HepG2 (cell line): ENCODE measurements around the gene FCER1G. TPM values are rescaled to one million over a fixed set of nuclear protein-coding genes. Genes with fewer than 3 reads are reported as not detected.

ENCODE experiments used
- ETV5 ChIP-seq: IDR thresholded peaks from 2 replicates; pipeline ENCODE4 v1.6.1; 2018; ENCODE audit warnings: missing biosample characterization, missing genetic modification reagents, inconsistent platforms, borderline replicate concordance
- ETV6 ChIP-seq: sonication (generic); formaldehyde crosslinking; conservative IDR thresholded peaks from 2 replicates; pipeline ENCODE4 v1.4.0; 2020; ENCODE audit warnings: missing genetic modification reagents
- FOSL2 ChIP-seq: sonication (generic); formaldehyde crosslinking; IDR thresholded peaks from 2 replicates; pipeline ENCODE4 v1.4.0; 2020; ENCODE audit warnings: missing genetic modification reagents
- GATA4 ChIP-seq: sonication (generic); IDR thresholded peaks from 2 replicates; pipeline ENCODE4 v1.6.1; 2016; ENCODE audit warnings: antibody characterized with exemption, low read depth, borderline replicate concordance
- HDAC2 ChIP-seq: sonication (generic); formaldehyde crosslinking; IDR thresholded peaks from 2 replicates; pipeline ENCODE4 v1.4.0; 2020; ENCODE audit warnings: missing genetic modification reagents
- IRX3 ChIP-seq: sonication (generic); formaldehyde crosslinking; IDR thresholded peaks from 2 replicates; pipeline ENCODE4 v1.8.1; 2023; ENCODE audit warnings: mild to moderate bottlenecking, low read depth, missing genetic modification reagents, borderline replicate concordance
- MED13 ChIP-seq: sonication (generic); formaldehyde crosslinking; IDR thresholded peaks from 2 replicates; pipeline ENCODE4 v1.5.0; 2020; ENCODE audit warnings: missing genetic modification reagents
- MIXL1 ChIP-seq: IDR thresholded peaks from 2 replicates; pipeline ENCODE4 v1.6.1; 2016
- MLLT10 ChIP-seq: sonication (generic); formaldehyde crosslinking; IDR thresholded peaks from 2 replicates; pipeline ENCODE4 v1.4.0; 2020; ENCODE audit warnings: missing genetic modification reagents
- NR2C2 ChIP-seq: sonication (generic); formaldehyde crosslinking; IDR thresholded peaks from 2 replicates; pipeline ENCODE4 v1.4.0; 2020; ENCODE audit warnings: missing genetic modification reagents, mild to moderate bottlenecking, moderate library complexity, borderline replicate concordance
- NR2F2 ChIP-seq: IDR thresholded peaks from 2 replicates; pipeline ENCODE4 v1.6.1; 2012; ENCODE audit warnings: low read depth, inconsistent platforms, borderline replicate concordance
- PHF5A ChIP-seq: IDR thresholded peaks from one replicate; pipeline ENCODE4 v1.6.1; 2018; ENCODE audit warnings: low read depth, missing genetic modification reagents; ENCODE audit not compliant: unreplicated experiment
- POLR2A ChIP-seq, 2 experiments: IDR thresholded peaks; 2 replicates each; pipeline ENCODE4 v1.6.1; 2011; ENCODE audit warnings: low read depth in 2 of 2, low read length in 2 of 2, mild to moderate bottlenecking in 1 of 2, moderate library complexity in 1 of 2; ENCODE audit not compliant: insufficient read depth in 1 of 2
- POLR2AphosphoS5 ChIP-seq: IDR thresholded peaks from 2 replicates; pipeline ENCODE4 v1.6.1; 2012; ENCODE audit warnings: low read depth, low read length
- SIX4 ChIP-seq: sonication (generic); formaldehyde crosslinking; IDR thresholded peaks from 2 replicates; pipeline ENCODE4 v1.4.0; 2020; ENCODE audit warnings: missing genetic modification reagents
- TCF7 ChIP-seq: sonication (generic); IDR thresholded peaks from 2 replicates; pipeline ENCODE4 v1.6.1; 2016; ENCODE audit warnings: antibody characterized with exemption, low read depth
- ZBTB14 ChIP-seq: sonication (generic); formaldehyde crosslinking; IDR thresholded peaks from 2 replicates; pipeline ENCODE4 v1.4.0; 2020; ENCODE audit warnings: missing genetic modification reagents
- ZBTB20 ChIP-seq: sonication (generic); formaldehyde crosslinking; IDR thresholded peaks from 2 replicates; pipeline ENCODE4 v1.8.1; 2023; ENCODE audit warnings: missing genetic modification reagents, low read depth, mild to moderate bottlenecking, borderline replicate concordance
- ZIK1 ChIP-seq: sonication (generic); formaldehyde crosslinking; IDR thresholded peaks from 2 replicates; pipeline ENCODE4 v1.5.0; 2020; ENCODE audit warnings: mild to moderate bottlenecking, low read depth, missing genetic modification reagents, borderline replicate concordance
- ZNF326 ChIP-seq: sonication (generic); formaldehyde crosslinking; IDR thresholded peaks from 2 replicates; pipeline ENCODE4 v1.4.0; 2020; ENCODE audit warnings: missing genetic modification reagents, borderline replicate concordance
- ZNF335 ChIP-seq: sonication (generic); formaldehyde crosslinking; IDR thresholded peaks from 2 replicates; pipeline ENCODE4 v1.4.0; 2020; ENCODE audit warnings: missing genetic modification reagents
- ZNF362 ChIP-seq: sonication (generic); formaldehyde crosslinking; IDR thresholded peaks from 2 replicates; pipeline ENCODE4 v1.4.0; 2020; ENCODE audit warnings: missing genetic modification reagents, mild to moderate bottlenecking, borderline replicate concordance
- ZNF441 ChIP-seq: sonication (generic); formaldehyde crosslinking; IDR thresholded peaks from 2 replicates; pipeline ENCODE4 v1.7.0; 2021; ENCODE audit warnings: missing genetic modification reagents, borderline replicate concordance
- ZNF501 ChIP-seq: sonication (generic); formaldehyde crosslinking; IDR thresholded peaks from 2 replicates; pipeline ENCODE4 v1.5.1; 2020; ENCODE audit warnings: mild to moderate bottlenecking, moderate library complexity, missing genetic modification reagents
- ZNF512B ChIP-seq: sonication (generic); formaldehyde crosslinking; IDR thresholded peaks from 2 replicates; pipeline ENCODE4 v1.5.1; 2020; ENCODE audit warnings: missing genetic modification reagents, mild to moderate bottlenecking, borderline replicate concordance
- ZNF605 ChIP-seq: sonication (generic); formaldehyde crosslinking; IDR thresholded peaks from 2 replicates; pipeline ENCODE4 v1.8.0; 2022; ENCODE audit warnings: mild to moderate bottlenecking, missing genetic modification reagents
- ZNF7 ChIP-seq: IDR thresholded peaks from 2 replicates; pipeline ENCODE4 v1.6.1; 2016; ENCODE audit warnings: missing biosample characterization, missing genetic modification reagents
- ZNF749 ChIP-seq: sonication (generic); formaldehyde crosslinking; IDR thresholded peaks from 2 replicates; pipeline ENCODE4 v1.8.0; 2022; ENCODE audit warnings: mild to moderate bottlenecking, missing genetic modification reagents, moderate library complexity, borderline replicate concordance
- ZSCAN30 ChIP-seq: sonication (generic); formaldehyde crosslinking; IDR thresholded peaks from 2 replicates; pipeline ENCODE4 v1.5.0; 2020; ENCODE audit warnings: mild to moderate bottlenecking, missing genetic modification reagents
- polyA plus RNA-seq, 8 experiments: library from polyadenylated mRNA; depleted of rRNA in 3 of 8; stranded (reverse) in 7 of 8; unstranded in 1 of 8; fragments of >200 nt; fragmentation: Illumina TruSeq in 4 of 8; extraction: Trizol in 4 of 8; gene quantifications; 2 replicates each; pipeline versions ENCODE4 v1.2.1 to v1.2.3, GENCODE V29; 2011 to 2016; ENCODE audit warnings: low read depth in 4 of 8, missing spikeins in 1 of 8, mixed read lengths in 1 of 8; ENCODE audit not compliant: insufficient read depth in 1 of 8
- total RNA-seq, 5 experiments: library from RNA; depleted of rRNA; stranded (reverse); fragments of >200 nt; fragmentation: Illumina TruSeq; extraction: Trizol; gene quantifications; 2 replicates each; pipeline ENCODE4 v1.2.3, GENCODE V29; 2016; ENCODE audit warnings: low read depth in 1 of 5

The FCER1G gene
- total and polyA plus RNA-seq, 2 of the 13 experiments (the other 11 are each of a cell fraction or from before 2014, with no cell fraction given): 1.3 to 6.4 TPM

- TF ChIP-seq ZNF512B (CRISPR knock-in tag): no peak
- TF ChIP-seq MIXL1 (CRISPR knock-in tag): peak; percentile 81
- TF ChIP-seq ZBTB14: no peak
- TF ChIP-seq ZNF362 (CRISPR knock-in tag): peak; percentile 42; the same call in 1 of the 2 replicates
- TF ChIP-seq ETV6 (CRISPR knock-in tag): no peak
- peak; percentile 12; the same call in 1 of the 2 replicates for TF ChIP-seq ETV5 (CRISPR knock-in tag)
- TF ChIP-seq ZNF335 (CRISPR knock-in tag): no peak
- TF ChIP-seq ZBTB20: 0 out of 2 replicates have a peak, but pooled peaks have one; percentile 25
- 0 out of 2 replicates have a peak, but pooled peaks have one; percentile 3 for TF ChIP-seq ZNF605 (CRISPR knock-in tag)
- TF ChIP-seq MED13: no peak
- TF ChIP-seq ZSCAN30 (CRISPR knock-in tag): 0 out of 2 replicates have a peak, but pooled peaks have one; percentile 18
- TF ChIP-seq ZNF749 (CRISPR knock-in tag): no peak
- no peak for TF ChIP-seq NR2F2
- TF ChIP-seq ZNF7 (CRISPR knock-in tag): no peak
- no peak for TF ChIP-seq ZIK1
- TF ChIP-seq MLLT10 (CRISPR knock-in tag): no peak
- TF ChIP-seq IRX3 (CRISPR knock-in tag): 0 out of 2 replicates have a peak, but pooled peaks have one; percentile 2
- TF ChIP-seq FOSL2 (CRISPR knock-in tag): peak; percentile 5; the same call in 1 of the 2 replicates
- peak; percentile 71 for TF ChIP-seq POLR2AphosphoS5
- TF ChIP-seq GATA4: peak; percentile 17; the same call in 1 of the 2 replicates
- TF ChIP-seq ZNF441 (CRISPR knock-in tag): peak; percentile 52; the same call in 1 of the 2 replicates
- no peak; the same call in 1 of the 2 replicates for TF ChIP-seq HDAC2 (CRISPR knock-in tag)
- peak; percentile 56 for TF ChIP-seq TCF7
- TF ChIP-seq PHF5A (CRISPR knock-in tag): peak; percentile 38
- TF ChIP-seq ZNF326 (CRISPR knock-in tag): peak; percentile 95
- TF ChIP-seq POLR2A (IDR thresholded peaks at IDR 0.05; ENCODE audit: insufficient read depth in 1 of 2, low read depth in 2 of 2, low read length in 2 of 2): peak; percentile 32 to 50; a peak in 2 of 4 replicates
- TF ChIP-seq NR2C2 (CRISPR knock-in tag): no peak
- TF ChIP-seq SIX4 (CRISPR knock-in tag): no peak
- no peak for TF ChIP-seq ZNF501 (CRISPR knock-in tag)
These were observed 4.9 kb downstream of the FCER1G start (continued) for GRCh38 chr1:161220002-161220401.
